Adrenal gland (tissue), 12 donors: ENCODE data around the gene PRKACA. TPM values are rescaled to one million over a fixed set of nuclear protein-coding genes. Genes with fewer than 3 reads are reported as not detected.

Experiments
- DNase-seq, 7 donors: peaks; one replicate each; pipeline ENCODE4 v3.0.0-alpha.2; 2019 to 2020
- H3K27ac ChIP-seq, 5 donors: fragments of 200-600 bp; sonication (generic) in 4 of 5; 1 replicate in 3 of 5; 2 replicates in 2 of 5; pipeline versions ENCODE4 v1.5.1 to v1.8.0; 2016 to 2020; ENCODE audit warnings: mild to moderate bottlenecking in 1 of 5
- H3K27me3 ChIP-seq: fragments of 200-600 bp; 2 replicates; pipeline ENCODE4 v1.8.0; 2021
- H3K36me3 ChIP-seq, 2 donors: fragments of 200-600 bp; replicated peaks in 1 of 2; 1 replicate in 1 of 2; 2 replicates in 1 of 2; pipeline versions ENCODE4 v1.5.1 to v1.8.0; 2018 to 2022
- H3K4me1 ChIP-seq, 2 donors: fragments of 200-600 bp; replicated peaks in 1 of 2; 1 replicate in 1 of 2; 2 replicates in 1 of 2; pipeline versions ENCODE4 v1.5.1 to v1.8.0; 2018 to 2021
- H3K4me3 ChIP-seq, 4 donors: fragments of 200-600 bp; sonication (generic) in 3 of 4; one replicate each; pipeline ENCODE4 v1.5.1; 2016 to 2018
- H3K9me3 ChIP-seq, 3 donors: fragments of 200-600 bp; sonication (generic) in 1 of 3; replicated peaks in 1 of 3; 1 replicate in 2 of 3; 2 replicates in 1 of 3; pipeline versions ENCODE4 v1.5.1 to v1.8.0; 2016 to 2021
- CTCF ChIP-seq, 6 experiments: fragments of 450-650 bp in 4 of 6; fragments of 200-600 bp in 2 of 6; sonication (generic) in 1 of 6; IDR thresholded peaks; 1 replicate in 5 of 6; 2 replicates in 1 of 6; pipeline versions ENCODE4 v1.5.1 to v1.8.0; 2016 to 2021; ENCODE audit warnings: antibody characterized with exemption in 6 of 6, mild to moderate bottlenecking in 2 of 6, moderate library complexity in 1 of 6
- POLR2A ChIP-seq, 2 donors: fragments of 450-650 bp; IDR thresholded peaks; one replicate each; pipeline ENCODE4 v1.6.1; 2017; ENCODE audit warnings: antibody characterized with exemption in 2 of 2, mild to moderate bottlenecking in 2 of 2, moderate library complexity in 1 of 2
- WGBS, 4 donors: extraction: QIAGEN DNeasy Blood & Tissue Kit in 2 of 4; methylation state at CpG; one replicate each; pipeline versions ENCODE4 v1.1.5 to v1.1.7; 2013 to 2017; 5-methylcytosine and 5-hydroxymethylcytosine counted together
- intact Hi-C, 2 donors: fragments of 100-400 bp; cut with DNase I; formaldehyde crosslinking; loops; one replicate each; pipeline versions ENCODE4 v1.14.1 to v1.15.0; 2022 to 2023
- polyA plus RNA-seq, 3 donors: library from polyadenylated mRNA; stranded (reverse); fragments of 200-250 nt in 2 of 3; fragments of 350-450 nt in 1 of 3; fragmentation: Illumina TruSeq in 1 of 3; extraction: RNeasy Lipid Tissue Mini Kit (QIAGEN cat#74804) in 1 of 3; gene quantifications; one replicate each; pipeline ENCODE4 v1.2.3, GENCODE V29; 2013 to 2014
- total RNA-seq, 9 donors: library from RNA; depleted of rRNA in 4 of 9; stranded (reverse); fragments of >200 nt in 4 of 9; fragments of 120-200 nt in 1 of 9; fragmentation: NEBNext Ultra II Directional in 1 of 9; extraction: Animal tissue kit (Norgen Biotek cat#: 25700) in 1 of 9; gene quantifications; one replicate each; pipeline versions ENCODE4 v1.1.0 to v1.2.4, GENCODE V29; 2013 to 2023
- donor health status: healthy with polysubstance abuse.
- donor health status: Bipolar disorder and iron deficiency.
- donor health status: DM: yes; HTN: yes; CAD: no.
- donor health status: DM: no; HTN: no; CAD: no.
- donor health status: DM: no; HTN: no; CAD: no.
- donor health status: DM: yes; HTN: yes; CAD: no.

The PRKACA gene
- total and polyA plus RNA-seq, 12 donors: 74.1 to 457 (median 150) TPM

- no peaks in the 10 kb centered on the region for H3K4me1 ChIP-seq
- intact Hi-C loops: loop anchor here in 1 of 2 donors (10.0 kb wide), 1 partner anchor 185 kb away; no protein-coding TSS in a partner anchor
- TF ChIP-seq CTCF (IDR thresholded peaks at IDR 0.05) (no peak), POLR2A (IDR thresholded peaks at IDR 0.05) (no peak)
- no peaks in the 10 kb centered on the region for H3K9me3 ChIP-seq
- no peak overlapping the region for H3K27ac ChIP-seq
- 86 to 94% (median 91%) methylated on average over 4 to 25 of the region's 25 CpGs for WGBS, 4 donors
- no peaks in the 10 kb centered on the region for H3K27me3 ChIP-seq
- H3K36me3 ChIP-seq: peaks cover 0 to 31% of the 10 kb centered on the region in 2 donors
- no peak overlapping the region for H3K4me3 ChIP-seq
- no peak for DNase-seq
These were observed 42.6 kb upstream of the PRKACA start for GRCh38 chr19:14160017-14160703.

- Histone ChIP-seq H3K9me3 (no peaks in the 10 kb centered on the region), H3K4me1 (no peaks in the 10 kb centered on the region), H3K27ac (no peak overlapping the region), H3K4me3 (no peak overlapping the region), H3K36me3 (peaks cover 0 to 34% of the 10 kb centered on the region in 2 donors), H3K27me3 (no peaks in the 10 kb centered on the region)
- 64 to 92% (median 79%) methylated on average over 3 to 12 of the region's 12 CpGs for WGBS, 4 donors
- no peak for TF ChIP-seq CTCF (IDR thresholded peaks at IDR 0.05)
- TF ChIP-seq POLR2A (IDR thresholded peaks at IDR 0.05): no peak
- intact Hi-C loops: loop anchor here in 1 of 2 donors (10.0 kb wide), 1 partner anchor 186 kb away; no protein-coding TSS in a partner anchor
- DNase-seq: no peak
These were observed 41.5 kb upstream of the PRKACA start for GRCh38 chr19:14159059-14159458.

- no peak for DNase-seq
- TF ChIP-seq CTCF (IDR thresholded peaks at IDR 0.05): no peak
- no peak for TF ChIP-seq POLR2A (IDR thresholded peaks at IDR 0.05)
- 86 to 93% (median 91%) methylated on average over 9 to 16 of the region's 16 CpGs for WGBS, 4 donors
- intact Hi-C loops: loop anchor here in 1 of 2 donors (10.0 kb wide), 1 partner anchor 186 kb away; no protein-coding TSS in a partner anchor
- Histone ChIP-seq H3K27me3 (no peaks in the 10 kb centered on the region), H3K4me1 (no peaks in the 10 kb centered on the region), H3K36me3 (peaks cover 0 to 34% of the 10 kb centered on the region in 2 donors), H3K4me3 (no peak overlapping the region), H3K27ac (no peak overlapping the region), H3K9me3 (no peaks in the 10 kb centered on the region)
These were observed 40.9 kb upstream of the PRKACA start for GRCh38 chr19:14158276-14159023.

- Histone ChIP-seq H3K4me1 (no peaks in the 10 kb centered on the region), H3K27ac (no peak overlapping the region), H3K36me3 (peaks cover 0 to 41% of the 10 kb centered on the region in 2 donors), H3K9me3 (no peaks in the 10 kb centered on the region), H3K27me3 (no peaks in the 10 kb centered on the region), H3K4me3 (no peak overlapping the region)
- no peak for TF ChIP-seq CTCF (IDR thresholded peaks at IDR 0.05)
- TF ChIP-seq POLR2A (IDR thresholded peaks at IDR 0.05): no peak
- WGBS, 4 donors: 94 to 97% (median 96%) methylated on average over 16 to 26 of the region's 26 CpGs
- intact Hi-C loops: loop anchor here in 1 of 2 donors (10.0 kb wide), 1 partner anchor 188 kb away; no protein-coding TSS in a partner anchor
- DNase-seq: no peak
These were observed 39.6 kb upstream of the PRKACA start for GRCh38 chr19:14156971-14157717.
